ENCODE measurements around the gene BLM. TPM values are rescaled to one million over a fixed set of nuclear protein-coding genes. Genes with fewer than 3 reads are reported as not detected.

BLM gene
- total RNA-seq, 1 experiment from 2014 or later, result 15.6 TPM

DNA sequence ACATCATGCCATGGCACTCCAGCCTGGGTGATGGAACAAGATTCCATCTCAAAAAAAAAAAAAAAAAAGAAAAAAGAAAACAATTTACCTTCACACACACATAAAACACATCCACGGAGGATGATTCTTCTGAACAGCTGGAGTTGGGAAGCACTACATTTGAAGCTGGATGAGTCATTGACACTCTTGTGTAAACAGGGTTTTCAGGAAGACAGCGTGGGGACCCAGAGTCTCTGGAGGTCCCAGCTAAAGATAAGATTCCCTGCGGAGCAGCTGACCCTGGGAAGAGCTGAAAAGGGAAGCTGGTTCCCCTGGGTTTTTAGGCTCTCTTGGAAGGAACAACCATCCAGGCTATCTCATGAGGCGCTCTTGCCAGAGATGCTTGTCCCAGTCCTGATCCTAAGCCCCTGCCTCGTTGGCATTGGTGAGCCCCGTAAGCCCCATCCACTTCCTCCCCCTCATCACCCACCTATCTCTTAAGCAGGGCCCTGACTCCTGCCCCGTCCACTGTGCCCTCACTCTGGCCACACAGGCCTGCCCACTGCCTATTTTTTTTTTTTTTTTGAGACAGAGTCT is 119.2 kb downstream of the BLM start:
- no peak overlapping the region for H3K4me3 Mint-ChIP-seq (ENCODE audit: unreplicated experiment)
- no peaks in the 10 kb centered on the region for H3K36me3 Mint-ChIP-seq (ENCODE audit: insufficient read depth, unreplicated experiment)
- no TSS peak for BruUV-seq (replicated peaks)
- DNase-seq, result no peak
- H3K4me1 Mint-ChIP-seq (ENCODE audit: low read depth, unreplicated experiment), result peaks cover 22% of the 10 kb centered on the region
- Histone ChIP-seq H3K9me3 (no peaks in the 10 kb centered on the region), H3K4me3 (ENCODE audit: low read depth, low read length) (no peak overlapping the region), H3K4me1 (peaks cover 21% of the 10 kb centered on the region), H3K27me3 (replicated peaks; ENCODE audit: control insufficient read depth, insufficient read depth, low read length) (no peaks in the 10 kb centered on the region), H3K36me3 (ENCODE audit: control insufficient read depth, insufficient read depth, low read length) (no peaks in the 10 kb centered on the region)
- H3K27ac Mint-ChIP-seq (ENCODE audit: unreplicated experiment), result no peak overlapping the region
- intact Hi-C loops (cut with micrococcal nuclease; ENCODE audit: unreplicated experiment), result no loop called here
- TF ChIP-seq, protein P1, sequence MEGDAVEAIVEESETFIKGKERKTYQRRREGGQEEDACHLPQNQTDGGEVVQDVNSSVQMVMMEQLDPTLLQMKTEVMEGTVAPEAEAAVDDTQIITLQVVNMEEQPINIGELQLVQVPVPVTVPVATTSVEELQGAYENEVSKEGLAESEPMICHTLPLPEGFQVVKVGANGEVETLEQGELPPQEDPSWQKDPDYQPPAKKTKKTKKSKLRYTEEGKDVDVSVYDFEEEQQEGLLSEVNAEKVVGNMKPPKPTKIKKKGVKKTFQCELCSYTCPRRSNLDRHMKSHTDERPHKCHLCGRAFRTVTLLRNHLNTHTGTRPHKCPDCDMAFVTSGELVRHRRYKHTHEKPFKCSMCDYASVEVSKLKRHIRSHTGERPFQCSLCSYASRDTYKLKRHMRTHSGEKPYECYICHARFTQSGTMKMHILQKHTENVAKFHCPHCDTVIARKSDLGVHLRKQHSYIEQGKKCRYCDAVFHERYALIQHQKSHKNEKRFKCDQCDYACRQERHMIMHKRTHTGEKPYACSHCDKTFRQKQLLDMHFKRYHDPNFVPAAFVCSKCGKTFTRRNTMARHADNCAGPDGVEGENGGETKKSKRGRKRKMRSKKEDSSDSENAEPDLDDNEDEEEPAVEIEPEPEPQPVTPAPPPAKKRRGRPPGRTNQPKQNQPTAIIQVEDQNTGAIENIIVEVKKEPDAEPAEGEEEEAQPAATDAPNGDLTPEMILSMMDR (IDR thresholded peaks at IDR 0.05; ENCODE audit: insufficient read depth in 1 of 2, low read depth in 1 of 2, low read length in 1 of 2, severe bottlenecking in 1 of 2, unreplicated experiment in 1 of 2), result no peak
- H3K27me3 Mint-ChIP-seq (ENCODE audit: insufficient read depth, unreplicated experiment), result no peaks in the 10 kb centered on the region
- ChIA-PET CTCF (no interaction called here), POLR2A (interaction anchor here (0.7 kb wide), 1 partner anchor 603 kb away, joined by 16 read pairs; no protein-coding TSS in a partner anchor)
- no peaks in the 10 kb centered on the region for H3K9me3 Mint-ChIP-seq (ENCODE audit: unreplicated experiment)

DNA sequence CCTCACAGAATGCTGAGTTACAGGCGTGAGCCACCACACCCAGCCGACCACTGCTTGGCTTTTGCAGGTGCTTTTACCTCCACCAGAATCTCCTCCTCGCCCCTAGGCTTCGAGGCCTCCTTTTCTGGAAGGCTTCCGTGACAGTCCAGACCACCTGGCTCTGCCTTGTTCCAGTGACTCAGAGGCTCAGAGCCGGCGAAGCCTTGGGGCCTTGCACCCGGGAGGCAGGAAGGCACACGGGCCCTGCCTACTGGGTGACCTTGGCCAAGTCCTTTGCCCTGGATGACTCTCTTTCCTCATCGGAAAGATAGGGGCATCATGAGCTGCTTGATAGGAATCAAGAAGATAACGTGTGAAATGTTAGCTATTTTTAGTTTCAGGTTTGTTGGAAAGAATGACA is 119.9 kb downstream of the BLM start:
- Mint-ChIP-seq H3K4me1 (ENCODE audit: low read depth, unreplicated experiment) (peaks cover 22% of the 10 kb centered on the region), H3K27me3 (ENCODE audit: insufficient read depth, unreplicated experiment) (no peaks in the 10 kb centered on the region), H3K9me3 (ENCODE audit: unreplicated experiment) (no peaks in the 10 kb centered on the region), H3K4me3 (ENCODE audit: unreplicated experiment) (no peak overlapping the region), H3K27ac (ENCODE audit: unreplicated experiment) (no peak overlapping the region), H3K36me3 (ENCODE audit: insufficient read depth, unreplicated experiment) (no peaks in the 10 kb centered on the region)
- no peaks in the 10 kb centered on the region for H3K9me3 ChIP-seq
- intact Hi-C loops (cut with micrococcal nuclease; ENCODE audit: unreplicated experiment), result no loop called here
- H3K4me3 ChIP-seq (ENCODE audit: low read depth, low read length), result no peak overlapping the region
- no peak for DNase-seq
- H3K4me1 ChIP-seq, result peaks cover 21% of the 10 kb centered on the region
- BruUV-seq (replicated peaks), result no TSS peak
- TF ChIP-seq, protein P1 (IDR thresholded peaks at IDR 0.05; ENCODE audit: insufficient read depth in 1 of 2, low read depth in 1 of 2, low read length in 1 of 2, severe bottlenecking in 1 of 2, unreplicated experiment in 1 of 2), result no peak
- CTCF ChIA-PET, result no interaction called here
- POLR2A ChIA-PET, result no interaction called here
- H3K27me3 ChIP-seq (replicated peaks; ENCODE audit: control insufficient read depth, insufficient read depth, low read length), result no peaks in the 10 kb centered on the region
- H3K36me3 ChIP-seq (ENCODE audit: control insufficient read depth, insufficient read depth, low read length), result no peaks in the 10 kb centered on the region

DNA sequence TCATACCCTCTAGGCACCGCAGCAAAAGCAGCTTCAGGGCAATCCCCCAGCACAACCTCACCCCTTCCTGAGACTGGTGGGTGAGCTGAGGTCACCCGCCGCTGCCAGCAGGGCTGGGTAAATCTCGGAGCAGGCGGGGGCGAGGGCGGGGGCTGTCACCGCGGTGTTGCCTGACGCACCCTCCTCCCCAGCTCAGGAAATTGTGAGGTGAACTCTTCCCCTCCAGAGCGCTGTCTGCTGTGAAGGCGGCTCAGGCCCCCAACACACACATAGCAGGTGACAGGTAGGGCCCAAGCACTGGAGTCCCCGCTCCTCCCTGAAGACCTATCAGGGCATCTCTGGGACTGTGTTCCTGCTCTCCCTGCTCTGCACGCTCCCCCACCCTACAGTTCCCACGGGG is 121.0 kb downstream of the BLM start:
- no peak for DNase-seq
- POLR2A ChIA-PET, result no interaction called here
- BruUV-seq (replicated peaks), result no TSS peak

More for the DNA sequence above, 121.0 kb downstream of the BLM start:
- Histone ChIP-seq H3K4me1 (peaks cover 21% of the 10 kb centered on the region), H3K27me3 (replicated peaks; ENCODE audit: control insufficient read depth, insufficient read depth, low read length) (no peaks in the 10 kb centered on the region), H3K9me3 (no peaks in the 10 kb centered on the region), H3K36me3 (ENCODE audit: control insufficient read depth, insufficient read depth, low read length) (no peaks in the 10 kb centered on the region), H3K4me3 (ENCODE audit: low read depth, low read length) (no peak overlapping the region)
- TF ChIP-seq, protein P1 (IDR thresholded peaks at IDR 0.05; ENCODE audit: insufficient read depth in 1 of 2, low read depth in 1 of 2, low read length in 1 of 2, severe bottlenecking in 1 of 2, unreplicated experiment in 1 of 2), result no peak
- CTCF ChIA-PET, result no interaction called here
- H3K36me3 Mint-ChIP-seq (ENCODE audit: insufficient read depth, unreplicated experiment), result no peaks in the 10 kb centered on the region
- no peaks in the 10 kb centered on the region for H3K27me3 Mint-ChIP-seq (ENCODE audit: insufficient read depth, unreplicated experiment)
- H3K4me1 Mint-ChIP-seq (ENCODE audit: low read depth, unreplicated experiment), result peaks cover 22% of the 10 kb centered on the region
- no peak overlapping the region for H3K4me3 Mint-ChIP-seq (ENCODE audit: unreplicated experiment)
- no peak overlapping the region for H3K27ac Mint-ChIP-seq (ENCODE audit: unreplicated experiment)
- intact Hi-C loops (cut with micrococcal nuclease; ENCODE audit: unreplicated experiment), result no loop called here
- no peaks in the 10 kb centered on the region for H3K9me3 Mint-ChIP-seq (ENCODE audit: unreplicated experiment)
